Heart left ventricle (tissue), 16 donors: ENCODE results near the gene FAM210A. TPM values are rescaled to one million over a fixed set of nuclear protein-coding genes. Genes with fewer than 3 reads are reported as not detected.

Experiments
- ATAC-seq, 4 donors: fragments of 200-7000 bp; cut with Tn5 transposase; one replicate each; pipeline ENCODE4 v1.9.1; 2020 to 2022; ENCODE audit warnings: moderate library complexity in 4 of 4, mild to moderate bottlenecking in 3 of 4, moderate number of reproducible peaks in 1 of 4
- DNase-seq, 5 donors: peaks; one replicate each; pipeline ENCODE4 v3.0.0-alpha.2; 2020
- H3K27ac ChIP-seq, 12 donors: fragments of 200-600 bp; sonication (generic) in 4 of 12; one replicate each; pipeline versions ENCODE4 v1.5.0 to v1.8.0; 2016 to 2022; ENCODE audit warnings: mild to moderate bottlenecking in 2 of 12
- H3K27me3 ChIP-seq, 9 donors: fragments of 200-600 bp; sonication (generic) in 2 of 9; one replicate each; pipeline versions ENCODE4 v1.5.1 to v1.8.0; 2016 to 2022; ENCODE audit warnings: mild to moderate bottlenecking in 3 of 9
- H3K36me3 ChIP-seq, 9 donors: fragments of 200-600 bp; sonication (generic) in 2 of 9; one replicate each; pipeline versions ENCODE4 v1.5.0 to v1.8.0; 2018 to 2022; ENCODE audit warnings: mild to moderate bottlenecking in 2 of 9
- H3K4me1 ChIP-seq, 12 donors: fragments of 200-600 bp; sonication (generic) in 4 of 12; one replicate each; pipeline versions ENCODE4 v1.5.0 to v1.8.0; 2016 to 2022; ENCODE audit warnings: mild to moderate bottlenecking in 3 of 12
- H3K4me3 ChIP-seq, 12 donors: fragments of 200-600 bp; sonication (generic) in 4 of 12; one replicate each; pipeline versions ENCODE4 v1.5.0 to v1.8.0; 2017 to 2022; ENCODE audit warnings: mild to moderate bottlenecking in 9 of 12, moderate library complexity in 4 of 12
- H3K9me3 ChIP-seq, 12 donors: fragments of 200-600 bp; sonication (generic) in 4 of 12; one replicate each; pipeline versions ENCODE4 v1.5.0 to v1.8.0; 2016 to 2022; ENCODE audit warnings: mild to moderate bottlenecking in 1 of 12
- CTCF ChIP-seq, 12 donors: fragments of 200-600 bp; sonication (generic) in 4 of 12; IDR thresholded peaks; one replicate each; pipeline versions ENCODE4 v1.5.0 to v1.8.0; 2018 to 2022; ENCODE audit warnings: antibody characterized with exemption in 12 of 12, mild to moderate bottlenecking in 5 of 12
- POLR2A ChIP-seq, 2 donors: fragments of 450-650 bp; IDR thresholded peaks; one replicate each; pipeline ENCODE4 v1.6.1; 2017; ENCODE audit warnings: antibody characterized with exemption in 2 of 2, mild to moderate bottlenecking in 2 of 2, moderate library complexity in 2 of 2
- WGBS, 4 donors: extraction: QIAGEN DNeasy Blood & Tissue Kit in 2 of 4; methylation state at CpG; one replicate each; pipeline versions ENCODE4 v1.1.5 to v1.1.7; 2013 to 2018; 5-methylcytosine and 5-hydroxymethylcytosine counted together
- intact Hi-C, 10 donors: fragments of 100-400 bp; cut with DNase I; formaldehyde crosslinking; loops; one replicate each; pipeline versions ENCODE4 v1.11.1 to v1.14.2; 2022
- polyA plus RNA-seq, 2 donors: library from polyadenylated mRNA; stranded (reverse); fragments of 200-250 nt; gene quantifications; one replicate each; pipeline ENCODE4 v1.2.3, GENCODE V29; 2013
- total RNA-seq, 9 donors: library from RNA; depleted of rRNA in 2 of 9; stranded (reverse); fragments of >200 nt in 2 of 9; fragmentation: NEBNext Ultra II Directional in 3 of 9; extraction: Animal tissue kit (Norgen Biotek cat#: 25700) in 3 of 9; gene quantifications; one replicate each; pipeline versions ENCODE4 v1.1.0 to v1.2.4, GENCODE V29; 2016 to 2023
- donor health status: ischemic (EF 13 %, LVEDD 7.1; RV severe dilation, severe dysfunction).
- donor health status: healthy with polysubstance abuse.
- donor health status: DM: no; HTN: yes; CAD: no.
- donor health status: DM: no; HTN: no; CAD: no.
- donor health status: ischemic (EF 25% LVEDD 6.9; RV normal size, moderate dysfunction).
- donor health status: ischemic (EF 25% LVEDD 5.7; RV mildly dilated, moderate dysfunction).
- donor health status: healthy.
- donor health status: DM: yes; HTN: yes; CAD: no.
- donor health status: ischemic (EF 35%, LVEDD 5.7; RV mildly dilated, moderate dysfunction).
- donor health status: nonischemic (EF 11% LVEDD 7.7; RV severe dilation, severe dysfunction).
- donor health status: DM: yes; HTN: yes; CAD: no.
- donor health status: PGD.
- donor health status: ischemic (EF 29% LVEDD 5.4; RV normal size, mild dysfunction).
- donor health status: nonischemic (EF 23%, LVEDD 6.1; RV moderate dilation, normal function).

FAM210A gene
- total and polyA plus RNA-seq, 11 donors, result 14.0 to 66.4 (median 48.1) TPM

GRCh38 chr18:13661779-13662256 lies 64.5 kb downstream of the FAM210A start:
- H3K9me3 ChIP-seq, result no peaks in the 10 kb centered on the region
- ATAC-seq (peak in 1 of 4 donors; percentile 28), DNase-seq (no peak)
- no peak overlapping the region for H3K4me3 ChIP-seq
- 56 to 67% (median 61%) methylated on average over 2 of the region's 2 CpGs for WGBS, 4 donors
- H3K27me3 ChIP-seq, result no peaks in the 10 kb centered on the region
- TF ChIP-seq CTCF (IDR thresholded peaks at IDR 0.05) (no peak), POLR2A (IDR thresholded peaks at IDR 0.05) (no peak)
- peaks cover 0 to 42% (median 20%) of the 10 kb centered on the region in 12 donors for H3K4me1 ChIP-seq
- peaks cover 0 to 24% (median 13%) of the 10 kb centered on the region in 9 donors for H3K36me3 ChIP-seq
- intact Hi-C loops, result no loop called here
- peak overlapping the region in 8 of 12 donors; percentile 4 to 76 (median 52) for H3K27ac ChIP-seq

- Histone ChIP-seq H3K4me1 (peaks cover 0 to 42% (median 20%) of the 10 kb centered on the region in 12 donors), H3K27ac (peak overlapping the region; percentile 1 to 76 (median 52)), H3K4me3 (no peak overlapping the region), H3K36me3 (peaks cover 0 to 21% (median 11%) of the 10 kb centered on the region in 9 donors), H3K27me3 (no peaks in the 10 kb centered on the region), H3K9me3 (no peaks in the 10 kb centered on the region)
- DNase-seq (no peak), ATAC-seq (peak in 2 of 4 donors; percentile 33 to 49)
- 47 to 57% (median 50%) methylated on average over 8 of the region's 8 CpGs for WGBS, 4 donors
- no peak for TF ChIP-seq POLR2A (IDR thresholded peaks at IDR 0.05)
- TF ChIP-seq CTCF (IDR thresholded peaks at IDR 0.05), result no peak
- intact Hi-C loops, result no loop called here
These were observed 65.1 kb downstream of the FAM210A start for GRCh38 chr18:13661051-13661778.

GRCh38 chr18:13660510-13660909 lies 65.8 kb downstream of the FAM210A start:
- 21 to 30% (median 28%) methylated on average over 5 of the region's 5 CpGs for WGBS, 4 donors
- Histone ChIP-seq H3K9me3 (no peaks in the 10 kb centered on the region), H3K4me1 (peaks cover 0 to 42% (median 20%) of the 10 kb centered on the region in 12 donors), H3K36me3 (peaks cover 0 to 14% (median 4%) of the 10 kb centered on the region in 9 donors), H3K4me3 (no peak overlapping the region), H3K27me3 (no peaks in the 10 kb centered on the region), H3K27ac (peak overlapping the region; percentile 1 to 76 (median 52))
- intact Hi-C loops, result no loop called here
- DNase-seq (peak in 3 of 5 donors; percentile 46 to 64 (median 49)), ATAC-seq (peak; percentile 86 to 88 (median 87))
- no peak for TF ChIP-seq CTCF (IDR thresholded peaks at IDR 0.05)
- no peak for TF ChIP-seq POLR2A (IDR thresholded peaks at IDR 0.05)

- TF ChIP-seq CTCF (IDR thresholded peaks at IDR 0.05) (no peak), POLR2A (IDR thresholded peaks at IDR 0.05) (no peak)
- H3K4me1 ChIP-seq, result peaks cover 0 to 42% (median 20%) of the 10 kb centered on the region in 12 donors
- 76 to 82% (median 81%) methylated on average over 8 of the region's 8 CpGs for WGBS, 4 donors
- peaks cover 0 to 5% (median 0%) of the 10 kb centered on the region in 9 donors for H3K36me3 ChIP-seq
- H3K27ac ChIP-seq, result no peak overlapping the region
- ATAC-seq (peak in 2 of 4 donors; percentile 4 to 6), DNase-seq (no peak)
- intact Hi-C loops, result no loop called here
- H3K4me3 ChIP-seq, result no peak overlapping the region
- H3K27me3 ChIP-seq, result no peaks in the 10 kb centered on the region
- no peaks in the 10 kb centered on the region for H3K9me3 ChIP-seq
These were observed 67.7 kb downstream of the FAM210A start for GRCh38 chr18:13658436-13659204.
